ENCODE results near the gene OXGR1. TPM values are rescaled to one million over a fixed set of nuclear protein-coding genes. Genes with fewer than 3 reads are reported as not detected.

Gene OXGR1
- total RNA-seq, 4 donors from 2014 or later, result 0.22 TPM; not detected in 3

- no peak for TF ChIP-seq CTCF (IDR thresholded peaks at IDR 0.05; ENCODE audit: low read depth)
Measured at GRCh38 chr13:96984051-96984508, 10.2 kb downstream of the OXGR1 start.

- no peak for TF ChIP-seq CTCF (IDR thresholded peaks at IDR 0.05; ENCODE audit: low read depth)
Measured at GRCh38 chr13:96982672-96983071, 11.6 kb downstream of the OXGR1 start.

GRCh38 chr13:96968027-96968426 lies 26.2 kb downstream of the OXGR1 start:
- TF ChIP-seq CTCF (IDR thresholded peaks at IDR 0.05; ENCODE audit: low read depth), result no peak

GRCh38 chr13:96967248-96967745 lies 27.0 kb downstream of the OXGR1 start:
- no peak for TF ChIP-seq CTCF (IDR thresholded peaks at IDR 0.05; ENCODE audit: low read depth)

GRCh38 chr13:96966415-96967102 lies 27.7 kb downstream of the OXGR1 start:
- TF ChIP-seq CTCF (IDR thresholded peaks at IDR 0.05; ENCODE audit: low read depth), result no peak

GRCh38 chr13:96963786-96964475 lies 30.3 kb downstream of the OXGR1 start:
- TF ChIP-seq CTCF (IDR thresholded peaks at IDR 0.05; ENCODE audit: low read depth), result no peak

GRCh38 chr13:96960379-96960778 lies 33.9 kb downstream of the OXGR1 start:
- no peak for TF ChIP-seq CTCF (IDR thresholded peaks at IDR 0.05; ENCODE audit: low read depth)
